Ascending aorta (tissue), 2 donors: ENCODE results near the gene FAM180B. TPM values are rescaled to one million over a fixed set of nuclear protein-coding genes. Genes with fewer than 3 reads are reported as not detected.

Experiments used
- DNase-seq, 2 donors: peaks; one replicate each; pipeline ENCODE4 v3.0.0-alpha.2; 2019; ENCODE audit warnings: low spot score in 2 of 2
- H3K27ac ChIP-seq, 2 donors: fragments of 200-600 bp; sonication (generic); one replicate each; pipeline ENCODE4 v1.5.1; 2016 to 2017; ENCODE audit warnings: mild to moderate bottlenecking in 1 of 2
- H3K27me3 ChIP-seq: fragments of 200-600 bp; sonication (generic); one replicate; pipeline ENCODE4 v1.5.1; 2017
- H3K36me3 ChIP-seq, 2 donors: fragments of 200-600 bp; sonication (generic); one replicate each; pipeline ENCODE4 v1.5.1; 2016
- H3K4me1 ChIP-seq, 2 donors: fragments of 200-600 bp; sonication (generic); one replicate each; pipeline ENCODE4 v1.5.1; 2016 to 2017; ENCODE audit warnings: mild to moderate bottlenecking in 1 of 2
- H3K4me3 ChIP-seq, 2 donors: fragments of 200-600 bp; sonication (generic); one replicate each; pipeline ENCODE4 v1.5.1; 2016 to 2017; ENCODE audit warnings: mild to moderate bottlenecking in 1 of 2
- H3K9me3 ChIP-seq, 2 donors: fragments of 200-600 bp; sonication (generic); one replicate each; pipeline ENCODE4 v1.5.1; 2016
- intact Hi-C: fragments of 100-400 bp; cut with DNase I; formaldehyde crosslinking; loops from one replicate; pipeline ENCODE4 v1.15.1; 2023
- total RNA-seq: library from RNA; depleted of rRNA; stranded (reverse); fragments of >200 nt; gene quantifications from one replicate; pipeline ENCODE4 v1.1.0, GENCODE V29; 2016
- TF ChIP-seq, protein P1 (sequence below), 3 experiments: fragments of 200-600 bp in 2 of 3; fragments of 450-650 bp in 1 of 3; sonication (generic) in 2 of 3; IDR thresholded peaks; one replicate each; pipeline ENCODE4 v1.5.1; 2016 to 2019; ENCODE audit warnings: antibody characterized with exemption in 3 of 3, mild to moderate bottlenecking in 1 of 3, moderate library complexity in 1 of 3

The FAM180B gene
- total RNA-seq, 1 donor from 2014 or later, result not detected

DNA sequence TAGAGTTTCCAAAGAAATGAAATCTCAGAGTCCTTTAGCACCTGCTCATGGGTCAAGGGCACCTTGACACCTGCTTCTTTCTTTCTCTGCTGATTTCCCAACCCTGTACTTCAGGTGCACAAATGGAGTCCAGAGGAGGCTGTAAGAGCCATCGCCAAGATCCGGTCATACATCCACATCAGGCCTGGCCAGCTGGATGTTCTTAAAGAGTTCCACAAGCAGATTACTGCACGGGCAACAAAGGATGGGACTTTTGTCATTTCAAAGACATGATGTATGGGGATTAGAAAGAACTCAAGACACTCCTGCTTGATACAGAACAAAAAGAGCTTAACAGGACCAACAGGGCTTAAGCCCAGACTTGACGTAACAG, 15.1 kb upstream of the FAM180B start:
- DNase-seq, result no peak
- peaks cover 47 to 53% of the 10 kb centered on the region in 2 donors for H3K36me3 ChIP-seq
- peaks cover 2 to 3% of the 10 kb centered on the region in 2 donors for H3K4me1 ChIP-seq
- H3K27ac ChIP-seq, result no peak overlapping the region
- TF ChIP-seq, protein P1, sequence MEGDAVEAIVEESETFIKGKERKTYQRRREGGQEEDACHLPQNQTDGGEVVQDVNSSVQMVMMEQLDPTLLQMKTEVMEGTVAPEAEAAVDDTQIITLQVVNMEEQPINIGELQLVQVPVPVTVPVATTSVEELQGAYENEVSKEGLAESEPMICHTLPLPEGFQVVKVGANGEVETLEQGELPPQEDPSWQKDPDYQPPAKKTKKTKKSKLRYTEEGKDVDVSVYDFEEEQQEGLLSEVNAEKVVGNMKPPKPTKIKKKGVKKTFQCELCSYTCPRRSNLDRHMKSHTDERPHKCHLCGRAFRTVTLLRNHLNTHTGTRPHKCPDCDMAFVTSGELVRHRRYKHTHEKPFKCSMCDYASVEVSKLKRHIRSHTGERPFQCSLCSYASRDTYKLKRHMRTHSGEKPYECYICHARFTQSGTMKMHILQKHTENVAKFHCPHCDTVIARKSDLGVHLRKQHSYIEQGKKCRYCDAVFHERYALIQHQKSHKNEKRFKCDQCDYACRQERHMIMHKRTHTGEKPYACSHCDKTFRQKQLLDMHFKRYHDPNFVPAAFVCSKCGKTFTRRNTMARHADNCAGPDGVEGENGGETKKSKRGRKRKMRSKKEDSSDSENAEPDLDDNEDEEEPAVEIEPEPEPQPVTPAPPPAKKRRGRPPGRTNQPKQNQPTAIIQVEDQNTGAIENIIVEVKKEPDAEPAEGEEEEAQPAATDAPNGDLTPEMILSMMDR (IDR thresholded peaks at IDR 0.05), result no peak
- no peaks in the 10 kb centered on the region for H3K9me3 ChIP-seq
- no peak overlapping the region for H3K4me3 ChIP-seq
- no peaks in the 10 kb centered on the region for H3K27me3 ChIP-seq
- intact Hi-C loops, result no loop called here

DNA sequence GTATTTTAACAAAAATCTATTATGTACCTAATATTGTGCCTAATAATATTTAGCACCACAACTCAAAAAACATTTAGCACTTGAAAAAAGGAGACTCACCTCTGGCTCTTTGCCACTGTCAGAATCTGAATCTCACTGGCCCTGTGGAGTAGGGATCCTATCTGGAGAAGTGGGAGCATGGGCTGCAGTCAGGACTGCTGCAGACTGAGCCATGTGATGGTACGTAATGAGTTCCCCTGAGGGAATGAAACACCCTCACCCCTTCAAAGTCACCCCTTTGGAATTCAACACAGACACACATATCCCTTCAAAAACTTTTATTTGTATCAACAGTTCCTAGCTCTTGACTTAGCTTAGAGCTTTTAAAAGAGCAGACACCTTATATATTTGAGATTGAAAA, 14.6 kb upstream of the FAM180B start:
- Histone ChIP-seq H3K27ac (no peak overlapping the region), H3K4me3 (no peak overlapping the region), H3K36me3 (peaks cover 47 to 57% of the 10 kb centered on the region in 2 donors), H3K27me3 (no peaks in the 10 kb centered on the region), H3K4me1 (peaks cover 0 to 3% of the 10 kb centered on the region in 2 donors), H3K9me3 (no peaks in the 10 kb centered on the region)
- no peak for DNase-seq
- TF ChIP-seq, protein P1 (IDR thresholded peaks at IDR 0.05), result no peak
- intact Hi-C loops, result no loop called here

DNA sequence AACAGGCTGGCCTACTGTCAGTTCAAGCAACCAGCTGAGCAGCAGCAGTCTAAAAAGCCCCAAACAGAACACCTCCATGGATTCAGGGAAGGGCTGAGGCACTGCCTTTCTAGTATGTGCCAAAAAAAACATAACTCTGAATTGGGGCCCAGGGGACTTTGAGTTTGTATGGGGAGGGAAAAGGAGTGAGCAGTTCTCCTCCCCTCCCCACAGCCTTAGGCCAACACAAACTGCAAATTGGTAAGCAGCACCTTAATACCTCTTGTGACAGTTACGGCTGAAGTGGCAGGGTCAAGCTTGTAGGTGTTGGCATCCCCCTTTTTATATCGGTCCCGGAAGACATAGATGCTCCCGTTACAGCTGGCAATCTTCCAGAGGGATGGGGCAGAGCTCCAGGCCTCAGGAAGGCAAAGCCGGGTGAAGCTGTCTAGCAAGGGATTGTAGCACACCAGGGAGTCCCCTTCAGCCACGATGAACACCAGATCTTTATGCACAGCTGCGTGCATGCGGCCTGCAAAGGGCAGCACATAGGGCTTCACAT, 13.7 kb upstream of the FAM180B start:
- intact Hi-C loops, result no loop called here
- DNase-seq, result no peak
- TF ChIP-seq, protein P1 (IDR thresholded peaks at IDR 0.05), result no peak

DNA sequence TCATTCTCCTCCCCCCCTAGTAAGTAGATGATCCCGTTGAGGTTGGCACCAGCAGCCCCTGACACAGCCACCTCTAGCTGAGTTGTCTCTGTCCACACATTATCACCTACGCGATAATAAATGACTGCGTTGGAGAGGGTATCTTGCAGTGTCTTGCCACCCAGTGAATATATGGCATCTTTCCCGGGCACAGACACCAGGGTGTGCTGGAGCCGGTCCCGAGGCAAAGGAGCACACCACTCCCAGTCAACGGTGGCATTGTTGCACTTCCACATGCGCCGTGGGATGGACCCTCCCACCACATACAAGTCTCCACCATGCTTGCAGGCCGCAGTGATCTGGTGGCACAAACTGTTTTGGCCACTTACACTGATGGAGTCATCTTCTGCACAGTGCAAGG, 13.2 kb upstream of the FAM180B start:
- Histone ChIP-seq H3K27ac (no peak overlapping the region), H3K27me3 (no peaks in the 10 kb centered on the region), H3K4me3 (no peak overlapping the region), H3K4me1 (peaks cover 11% of the 10 kb centered on the region in 2 donors), H3K36me3 (peaks cover 47 to 59% of the 10 kb centered on the region in 2 donors), H3K9me3 (no peaks in the 10 kb centered on the region)
- no peak for DNase-seq
- TF ChIP-seq, protein P1 (IDR thresholded peaks at IDR 0.05), result no peak
- intact Hi-C loops, result no loop called here

More for the DNA sequence above, 13.7 kb upstream of the FAM180B start:
- H3K4me3 ChIP-seq, result no peak overlapping the region
- no peaks in the 10 kb centered on the region for H3K9me3 ChIP-seq
- no peaks in the 10 kb centered on the region for H3K27me3 ChIP-seq
- H3K36me3 ChIP-seq, result peaks cover 47 to 59% of the 10 kb centered on the region in 2 donors
- peaks cover 5 to 8% of the 10 kb centered on the region in 2 donors for H3K4me1 ChIP-seq
- H3K27ac ChIP-seq, result no peak overlapping the region

DNA sequence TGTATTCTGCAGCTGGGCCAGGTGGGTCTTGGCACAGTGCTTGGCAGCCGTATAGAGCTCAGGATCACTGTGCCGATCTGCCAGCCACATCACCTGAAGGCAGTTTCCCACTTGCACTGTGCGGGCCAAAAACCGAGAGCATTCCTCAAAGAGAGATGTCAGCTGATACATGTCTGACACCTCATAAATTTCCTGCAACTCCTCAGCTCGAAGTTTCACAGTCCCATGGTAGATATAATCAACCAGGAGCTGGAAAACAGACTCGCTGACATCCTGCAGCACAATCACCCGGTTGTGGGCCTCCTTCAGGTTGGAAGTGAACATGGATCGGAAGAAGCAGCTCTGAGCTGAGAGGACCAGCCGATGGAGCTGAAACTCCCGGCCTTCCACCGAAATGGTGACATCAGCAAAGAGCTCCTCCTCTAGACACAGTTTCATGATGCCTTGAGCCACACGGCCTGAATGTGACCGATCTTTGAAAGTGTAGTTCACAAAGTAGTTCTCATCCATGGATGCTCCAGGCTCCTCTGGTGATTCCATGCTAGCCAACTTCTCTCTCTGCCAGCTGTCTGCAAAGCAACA, 8.9 kb upstream of the FAM180B start:
- Histone ChIP-seq H3K4me3 (peak overlapping the region; percentile 74 to 93), H3K9me3 (no peaks in the 10 kb centered on the region), H3K4me1 (peaks cover 14 to 15% of the 10 kb centered on the region in 2 donors), H3K27ac (peak overlapping the region in 1 of 2 donors; percentile 75), H3K36me3 (peaks cover 44 to 50% of the 10 kb centered on the region in 2 donors), H3K27me3 (no peaks in the 10 kb centered on the region)
- no peak for DNase-seq
- intact Hi-C loops, result loop anchor here (2.0 to 5.0 kb wide), 4 partner anchors 25 to 190 kb away; partner anchors contain the start of genes CELF1, FNBP4, MTCH2 and SLC39A13
- TF ChIP-seq, protein P1 (IDR thresholded peaks at IDR 0.05), result no peak
